Fibroblast of pulmonary artery (primary cell): Measurements from ENCODE around the gene ANKRD53.

Experiments used
- DNase-seq: peaks from one replicate; pipeline ENCODE4 v3.0.0-alpha.2; 2010; ENCODE audit warnings: low read depth
- H3K4me3 ChIP-seq: replicated peaks from 2 replicates; pipeline ENCODE4 v1.5.1; 2011; ENCODE audit warnings: low read depth, mild to moderate bottlenecking, control low read depth, low read length, moderate library complexity
- TF ChIP-seq, protein P1 (sequence below): IDR thresholded peaks from 2 replicates; pipeline ENCODE4 v1.5.1; 2011; ENCODE audit warnings: mild to moderate bottlenecking, control low read depth, low read length, inconsistent platforms; ENCODE audit errors: missing control alignments

The ANKRD53 gene

DNA sequence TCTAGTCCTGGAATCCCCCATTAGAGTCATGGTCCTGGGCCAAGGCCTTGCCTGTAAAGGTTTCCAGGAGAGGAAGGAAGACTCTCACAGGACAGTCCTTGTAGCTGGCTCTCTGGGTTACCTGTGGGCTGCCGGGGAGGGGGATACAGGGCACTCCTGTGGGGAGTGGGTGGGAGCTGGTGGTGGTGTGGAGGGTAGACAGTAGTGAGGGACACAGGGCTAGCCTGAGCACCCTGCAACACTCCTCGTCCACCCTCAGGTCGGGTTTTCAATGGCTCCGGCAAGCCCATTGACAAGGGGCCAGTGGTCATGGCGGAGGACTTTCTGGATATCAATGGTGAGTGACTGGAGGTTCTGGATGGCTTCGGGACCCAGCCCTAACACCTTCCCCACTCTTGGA, 19.7 kb upstream of the ANKRD53 start:
- DNase-seq, result no peak
- TF ChIP-seq, protein P1, sequence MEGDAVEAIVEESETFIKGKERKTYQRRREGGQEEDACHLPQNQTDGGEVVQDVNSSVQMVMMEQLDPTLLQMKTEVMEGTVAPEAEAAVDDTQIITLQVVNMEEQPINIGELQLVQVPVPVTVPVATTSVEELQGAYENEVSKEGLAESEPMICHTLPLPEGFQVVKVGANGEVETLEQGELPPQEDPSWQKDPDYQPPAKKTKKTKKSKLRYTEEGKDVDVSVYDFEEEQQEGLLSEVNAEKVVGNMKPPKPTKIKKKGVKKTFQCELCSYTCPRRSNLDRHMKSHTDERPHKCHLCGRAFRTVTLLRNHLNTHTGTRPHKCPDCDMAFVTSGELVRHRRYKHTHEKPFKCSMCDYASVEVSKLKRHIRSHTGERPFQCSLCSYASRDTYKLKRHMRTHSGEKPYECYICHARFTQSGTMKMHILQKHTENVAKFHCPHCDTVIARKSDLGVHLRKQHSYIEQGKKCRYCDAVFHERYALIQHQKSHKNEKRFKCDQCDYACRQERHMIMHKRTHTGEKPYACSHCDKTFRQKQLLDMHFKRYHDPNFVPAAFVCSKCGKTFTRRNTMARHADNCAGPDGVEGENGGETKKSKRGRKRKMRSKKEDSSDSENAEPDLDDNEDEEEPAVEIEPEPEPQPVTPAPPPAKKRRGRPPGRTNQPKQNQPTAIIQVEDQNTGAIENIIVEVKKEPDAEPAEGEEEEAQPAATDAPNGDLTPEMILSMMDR, result no peak
- no peak overlapping the region for H3K4me3 ChIP-seq

DNA sequence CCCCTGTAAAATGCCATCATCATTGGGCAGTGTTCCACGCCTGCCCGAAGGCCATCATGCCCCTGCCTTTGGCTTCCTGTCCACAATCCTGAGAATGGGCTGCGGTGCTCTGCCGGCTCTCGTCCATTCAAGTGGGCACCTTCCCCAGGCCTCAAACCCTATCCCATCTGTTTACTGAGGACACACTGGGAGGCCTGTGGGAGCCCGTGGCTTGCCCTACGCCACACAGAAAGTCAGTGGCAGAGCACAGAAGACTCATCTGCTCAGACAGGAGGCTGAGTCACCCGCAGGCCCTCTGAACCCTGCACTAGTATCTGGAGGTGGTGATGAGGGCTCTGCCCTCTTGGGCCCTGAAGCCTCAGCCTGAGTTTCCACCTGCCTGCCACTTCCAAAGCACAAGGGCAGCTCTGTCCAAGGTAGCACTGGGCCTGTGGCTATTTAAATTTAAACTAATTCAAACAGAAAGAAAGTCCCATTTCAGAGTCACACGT, 19.1 kb upstream of the ANKRD53 start:
- no peak for DNase-seq
- TF ChIP-seq, protein P1, result no peak
- no peak overlapping the region for H3K4me3 ChIP-seq

DNA sequence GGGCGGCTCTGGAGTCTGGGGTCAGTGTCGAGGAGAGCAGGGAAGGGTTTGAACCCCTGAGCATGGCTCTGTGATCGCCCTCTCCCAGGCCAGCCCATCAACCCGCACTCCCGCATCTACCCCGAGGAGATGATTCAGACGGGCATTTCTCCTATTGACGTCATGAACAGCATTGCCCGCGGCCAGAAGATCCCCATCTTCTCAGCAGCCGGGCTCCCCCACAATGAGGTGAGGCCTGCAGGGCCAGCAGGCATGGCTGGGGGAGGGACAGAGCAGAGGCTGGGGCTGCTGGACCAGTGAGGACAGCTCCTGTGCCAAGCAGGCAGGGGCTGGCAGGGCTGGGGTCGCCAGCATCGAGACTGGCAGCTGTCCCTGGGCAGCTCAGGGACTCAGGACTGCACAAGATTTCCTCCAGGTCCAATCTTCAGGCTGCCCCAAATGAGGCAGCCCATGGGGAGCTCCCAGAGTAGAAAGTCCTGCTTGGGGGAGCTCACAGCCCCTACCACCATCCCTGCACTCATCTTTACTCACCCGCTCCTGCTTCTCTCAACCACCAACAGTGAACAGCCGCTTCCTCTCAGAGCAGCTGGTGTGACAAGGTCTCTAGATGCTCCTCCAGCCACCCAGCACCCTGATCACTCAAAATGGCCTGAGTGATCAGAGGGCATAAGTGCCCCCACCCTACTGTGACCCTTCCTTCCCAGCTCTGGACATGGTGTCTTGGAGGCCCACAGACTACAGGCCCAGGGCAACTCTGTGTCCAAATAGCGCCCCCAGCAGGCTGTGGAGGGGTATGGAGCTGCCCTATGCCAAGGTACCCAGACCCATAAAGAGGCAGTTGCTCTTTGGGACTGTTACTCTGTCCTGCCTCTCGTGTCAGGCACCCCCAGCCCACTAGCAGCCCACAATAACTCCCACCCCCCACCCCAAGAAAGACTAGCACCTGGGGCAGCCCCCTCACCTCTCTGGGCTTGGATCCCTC, 18.3 kb upstream of the ANKRD53 start:
- H3K4me3 ChIP-seq, result no peak overlapping the region
- DNase-seq, result no peak
- TF ChIP-seq, protein P1, result no peak

GRCh38 chr2:70960833-70961647, 17.4 kb upstream of the ANKRD53 start:
- DNase-seq, result no peak
- TF ChIP-seq, protein P1, result no peak
- no peak overlapping the region for H3K4me3 ChIP-seq

DNA sequence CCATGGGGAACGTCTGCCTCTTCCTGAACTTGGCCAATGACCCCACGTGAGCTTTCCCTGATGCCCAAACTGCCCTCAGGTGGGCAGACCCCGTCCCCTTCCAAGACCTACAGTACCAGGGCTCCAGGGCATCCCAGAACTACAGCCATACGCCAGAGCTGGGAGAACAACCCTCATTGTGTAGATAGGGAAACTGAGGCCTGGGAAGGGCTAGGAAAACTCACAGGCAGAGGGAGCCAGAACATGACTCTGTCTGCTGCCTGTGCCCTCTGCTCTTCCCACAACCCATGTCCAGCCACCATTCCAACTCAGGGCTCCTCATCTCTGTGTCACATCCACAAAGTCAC, 16.8 kb upstream of the ANKRD53 start:
- no peak for DNase-seq
- TF ChIP-seq, protein P1, result no peak
- H3K4me3 ChIP-seq, result no peak overlapping the region

GRCh38 chr2:70962211-70962884, 16.1 kb upstream of the ANKRD53 start:
- TF ChIP-seq, protein P1, result no peak
- no peak for DNase-seq
- no peak overlapping the region for H3K4me3 ChIP-seq
